Measurements from ENCODE around the gene ANO10. TPM values are rescaled to one million over a fixed set of nuclear protein-coding genes. Genes with fewer than 3 reads are reported as not detected.

Gene ANO10
- polyA plus RNA-seq, 3 donors = 11.2 to 24.8 (median 21.6) TPM

- H3K79me2 ChIP-seq (ENCODE audit: insufficient read depth, low read length) = no peaks in the 10 kb centered on the region
- intact Hi-C loops (cut with micrococcal nuclease) = no loop called here
Measured at GRCh38 chr3:43632269-43632733, 10.5 kb upstream of the ANO10 start.

GRCh38 chr3:43629741-43630140 lies 7.9 kb upstream of the ANO10 start:
- Histone ChIP-seq H3K9me3 (replicated peaks in 1 of 2; ENCODE audit: control insufficient read depth in 1 of 2, insufficient read depth in 1 of 2, low read length in 2 of 2) (peaks cover 0 to 4% of the 10 kb centered on the region in 2 donors), H3K27ac (ENCODE audit: low read depth in 1 of 2, low read length in 2 of 2) (no peak overlapping the region), H3K9ac (ENCODE audit: insufficient read depth, low read length, poor library complexity, severe bottlenecking) (no peak overlapping the region), H4K20me1 (ENCODE audit: insufficient read depth, low read length) (no peaks in the 10 kb centered on the region), H2AFZ (ENCODE audit: insufficient read depth, low read depth, low read length, poor library complexity, severe bottlenecking) (no peak overlapping the region), H3K79me2 (ENCODE audit: insufficient read depth, low read length) (no peaks in the 10 kb centered on the region), H3K36me3 (replicated peaks in 1 of 2; ENCODE audit: control insufficient read depth in 1 of 2, insufficient read depth in 2 of 2, low read length in 2 of 2) (no peaks in the 10 kb centered on the region), H3K4me2 (replicated peaks; ENCODE audit: extremely low read depth, low read length, poor library complexity, severe bottlenecking) (no peak overlapping the region), H3K4me3 (replicated peaks in 1 of 3; ENCODE audit: low read depth in 2 of 3, low read length in 3 of 3) (no peak overlapping the region), H3K4me1 (ENCODE audit: control insufficient read depth in 1 of 2, insufficient read depth in 2 of 2, low read length in 2 of 2) (no peaks in the 10 kb centered on the region), H3K27me3 (ENCODE audit: control insufficient read depth in 2 of 2, insufficient read depth in 2 of 2, low read length in 2 of 2) (no peaks in the 10 kb centered on the region)
- no peak overlapping the region for H3K4me3 Mint-ChIP-seq
- no peaks in the 10 kb centered on the region for H3K36me3 Mint-ChIP-seq
- intact Hi-C loops (cut with micrococcal nuclease) = loop anchor here in 1 of 2 donors (10.0 kb wide), 1 partner anchor 1025 kb away; the partner anchor contains the start of gene NKTR
- H3K9me3 Mint-ChIP-seq = peaks cover 4 to 11% (median 9%) of the 10 kb centered on the region in 7 donors
- no peak overlapping the region for H3K27ac Mint-ChIP-seq
- 92% methylated on average over 1 of the region's 1 CpG for WGBS (ENCODE audit: insufficient coverage)
- H3K4me1 Mint-ChIP-seq = no peaks in the 10 kb centered on the region
- peaks cover 0 to 4% (median 3%) of the 10 kb centered on the region in 3 donors for H3K27me3 Mint-ChIP-seq (ENCODE audit: low read depth in 3 of 3)
- TF ChIP-seq CTCF (IDR thresholded peaks at IDR 0.05) = no peak
- no peak for DNase-seq

More at GRCh38 chr3:43632269-43632733, 10.5 kb upstream of the ANO10 start:
- DNase-seq = no peak
- Histone ChIP-seq H3K9ac (ENCODE audit: insufficient read depth, low read length, poor library complexity, severe bottlenecking) (no peak overlapping the region), H2AFZ (ENCODE audit: insufficient read depth, low read depth, low read length, poor library complexity, severe bottlenecking) (no peak overlapping the region), H3K27me3 (ENCODE audit: control insufficient read depth in 2 of 2, insufficient read depth in 2 of 2, low read length in 2 of 2) (no peaks in the 10 kb centered on the region), H3K4me2 (replicated peaks; ENCODE audit: extremely low read depth, low read length, poor library complexity, severe bottlenecking) (no peak overlapping the region), H3K36me3 (replicated peaks in 1 of 2; ENCODE audit: control insufficient read depth in 1 of 2, insufficient read depth in 2 of 2, low read length in 2 of 2) (no peaks in the 10 kb centered on the region), H3K4me3 (replicated peaks in 1 of 3; ENCODE audit: low read depth in 2 of 3, low read length in 3 of 3) (no peak overlapping the region), H4K20me1 (ENCODE audit: insufficient read depth, low read length) (no peaks in the 10 kb centered on the region), H3K9me3 (replicated peaks in 1 of 2; ENCODE audit: control insufficient read depth in 1 of 2, insufficient read depth in 1 of 2, low read length in 2 of 2) (peaks cover 0 to 4% of the 10 kb centered on the region in 2 donors), H3K4me1 (ENCODE audit: control insufficient read depth in 1 of 2, insufficient read depth in 2 of 2, low read length in 2 of 2) (no peaks in the 10 kb centered on the region), H3K27ac (ENCODE audit: low read depth in 1 of 2, low read length in 2 of 2) (no peak overlapping the region)
- H3K27me3 Mint-ChIP-seq (ENCODE audit: low read depth in 3 of 3) = peaks cover 2 to 4% (median 3%) of the 10 kb centered on the region in 3 donors
- no peaks in the 10 kb centered on the region for H3K4me1 Mint-ChIP-seq
- 100% methylated on average over 2 of the region's 2 CpGs for WGBS (ENCODE audit: insufficient coverage)
- peaks cover 4 to 11% (median 9%) of the 10 kb centered on the region in 7 donors for H3K9me3 Mint-ChIP-seq
- no peaks in the 10 kb centered on the region for H3K36me3 Mint-ChIP-seq
- TF ChIP-seq CTCF (IDR thresholded peaks at IDR 0.05) = no peak
- no peak overlapping the region for H3K4me3 Mint-ChIP-seq
- no peak overlapping the region for H3K27ac Mint-ChIP-seq
